ENCODE data around the gene SIMC1.
"Not testable (repeated sequence)": the region's sequence is repeated elsewhere in the genome, so short reads cannot be mapped to it uniquely, and the experiment has no call there.

SIMC1 gene

GRCh38 chr5:176198299-176198698, 39.9 kb upstream of the SIMC1 start:
- not testable (repeated sequence) for H3K4me3 ChIP-seq (ENCODE audit: low read depth, low read length)

DNA sequence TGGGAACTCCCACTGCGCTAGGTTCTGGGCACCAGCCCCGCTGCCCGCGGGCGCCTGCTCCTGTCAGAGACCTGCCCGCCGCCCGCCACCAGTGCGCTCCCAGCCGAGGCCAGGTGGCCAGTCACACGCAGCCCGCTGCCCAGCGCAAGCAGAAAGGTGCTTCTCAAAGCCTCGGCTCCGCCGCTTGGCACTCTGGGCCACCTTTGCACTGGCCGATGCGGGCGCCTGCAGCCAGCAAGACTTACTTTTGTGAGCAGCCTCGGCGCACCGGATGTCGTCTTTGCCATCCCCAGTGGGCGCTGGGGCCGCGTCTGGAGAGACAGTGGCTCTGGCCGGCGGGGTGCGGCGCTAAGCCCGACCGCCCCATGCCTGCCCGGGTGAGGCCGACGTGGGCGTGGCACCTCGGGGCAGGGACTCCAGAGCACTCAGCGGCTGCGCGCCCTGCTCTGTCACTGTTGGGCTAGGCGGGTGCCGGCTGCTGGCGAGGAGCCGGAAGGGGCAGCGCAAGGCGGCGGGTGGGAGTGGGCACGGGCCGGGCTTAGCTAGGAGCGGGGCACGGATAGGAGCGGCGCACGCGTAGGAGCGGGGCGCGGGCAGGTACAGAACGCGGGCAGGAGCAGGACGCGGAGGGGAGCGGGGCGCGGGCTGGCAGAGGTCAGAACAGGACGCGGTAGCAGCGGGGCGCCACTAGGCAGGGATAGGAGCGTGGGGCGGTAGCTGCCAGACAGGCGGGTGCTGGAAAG, 39.1 kb upstream of the SIMC1 start:
- not testable (repeated sequence) for H3K4me3 ChIP-seq (ENCODE audit: low read depth, low read length)

GRCh38 chr5:176199803-176200399, 38.3 kb upstream of the SIMC1 start:
- H3K4me3 ChIP-seq (ENCODE audit: low read depth, low read length), result not testable (repeated sequence)

GRCh38 chr5:176201811-176202210, 36.4 kb upstream of the SIMC1 start:
- TF ChIP-seq CTCF (IDR thresholded peaks at IDR 0.05; ENCODE audit: borderline replicate concordance, insufficient read depth, low read depth, low read length), result no peak

GRCh38 chr5:176203086-176203485, 35.1 kb upstream of the SIMC1 start:
- no peak for TF ChIP-seq CTCF (IDR thresholded peaks at IDR 0.05; ENCODE audit: borderline replicate concordance, insufficient read depth, low read depth, low read length)
- no peak overlapping the region for H3K4me3 ChIP-seq (ENCODE audit: low read depth, low read length)

More at GRCh38 chr5:176201811-176202210, 36.4 kb upstream of the SIMC1 start:
- no peak overlapping the region for H3K4me3 ChIP-seq (ENCODE audit: low read depth, low read length)

GRCh38 chr5:176203535-176203934, 34.7 kb upstream of the SIMC1 start:
- H3K4me3 ChIP-seq (ENCODE audit: low read depth, low read length), result not testable (repeated sequence)

GRCh38 chr5:176214466-176215021, 23.7 kb upstream of the SIMC1 start:
- H3K4me3 ChIP-seq (ENCODE audit: low read depth, low read length), result not testable (repeated sequence)

DNA sequence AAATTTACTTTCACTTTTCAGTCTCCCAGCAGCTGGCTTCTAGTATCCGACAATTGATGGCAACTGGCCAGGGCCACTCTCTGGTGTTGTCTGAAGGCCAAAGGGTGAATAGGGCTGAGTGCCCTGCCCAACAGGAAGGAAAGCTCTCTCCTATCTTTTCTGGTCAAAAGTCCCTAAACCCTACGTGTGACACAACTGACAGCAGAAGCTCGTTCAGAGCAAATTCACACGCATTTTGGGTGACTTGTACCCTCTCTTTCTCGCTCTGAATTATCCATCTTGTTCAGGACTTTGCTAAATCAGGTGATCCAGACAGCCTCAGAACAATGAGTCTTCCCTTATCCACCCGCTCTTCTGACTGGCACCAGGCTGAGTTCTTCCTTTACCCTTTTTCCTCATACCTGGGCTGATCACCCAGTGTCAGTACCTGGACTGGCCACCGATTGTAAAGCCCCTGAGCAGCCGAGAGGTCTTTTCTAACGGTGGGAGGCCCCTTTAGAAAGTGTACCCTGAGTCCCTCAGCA, 21.8 kb upstream of the SIMC1 start:
- not testable (repeated sequence) for H3K4me3 ChIP-seq (ENCODE audit: low read depth, low read length)

DNA sequence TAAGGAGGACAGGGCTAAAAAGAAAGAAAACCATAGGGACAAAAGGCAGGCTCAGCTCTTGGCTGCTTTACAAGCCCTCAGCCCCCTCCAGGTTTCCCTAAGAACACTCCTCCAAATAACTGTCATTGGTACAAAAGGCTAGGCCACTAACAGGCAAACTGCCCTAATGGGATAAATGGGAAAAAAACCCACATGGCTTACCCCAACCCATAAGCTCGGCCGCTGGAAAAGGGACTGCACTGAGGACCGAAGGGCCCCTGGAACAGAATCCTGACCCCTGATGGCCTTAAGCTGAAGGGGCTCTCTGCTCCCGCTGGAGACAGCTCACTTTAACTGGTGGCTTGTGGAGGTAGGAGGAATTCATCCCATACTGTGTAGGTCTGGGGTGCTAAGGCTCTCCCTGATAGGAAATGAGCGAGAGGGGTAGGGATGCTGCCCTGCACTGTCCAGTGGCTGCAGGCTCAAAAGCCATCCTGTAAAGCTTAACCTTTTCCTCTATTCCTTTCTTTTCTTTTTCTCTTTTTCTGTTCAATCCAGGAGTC, 21.0 kb upstream of the SIMC1 start:
- not testable (repeated sequence) for H3K4me3 ChIP-seq (ENCODE audit: low read depth, low read length)

GRCh38 chr5:176217764-176218163, 20.5 kb upstream of the SIMC1 start:
- not testable (repeated sequence) for H3K4me3 ChIP-seq (ENCODE audit: low read depth, low read length)

- not testable (repeated sequence) for H3K4me3 ChIP-seq (ENCODE audit: low read depth, low read length)
Observed at GRCh38 chr5:176222006-176222405, 16.2 kb upstream of the SIMC1 start.

- H3K4me3 ChIP-seq (ENCODE audit: low read depth, low read length), result not testable (repeated sequence)
Observed at GRCh38 chr5:176228358-176228757, 9.9 kb upstream of the SIMC1 start.

GRCh38 chr5:176233253-176233652, 5.0 kb upstream of the SIMC1 start:
- not testable (repeated sequence) for H3K4me3 ChIP-seq (ENCODE audit: low read depth, low read length)

Measured in GM12875 (cell line).